GM23338 (cell line): ENCODE data around the gene ATP5PO. TPM values are rescaled to one million over a fixed set of nuclear protein-coding genes. Genes with fewer than 3 reads are reported as not detected.

ENCODE experiments used
- ATAC-seq: fragments of 200-7000 bp; cut with Tn5 transposase; 3 replicates; pipeline ENCODE4 v1.9.1; 2020
- DNase-seq: peaks from one replicate; pipeline ENCODE4 v3.0.0-alpha.2; 2015; ENCODE audit warnings: low spot score
- H2AFZ ChIP-seq: fragments of 200-600 bp; sonication (generic); 2 replicates; pipeline ENCODE4 v1.8.0; 2016; ENCODE audit warnings: antibody characterized with exemption, mild to moderate bottlenecking, moderate library complexity
- H3F3A ChIP-seq: fragments of 200-600 bp; sonication (generic); replicated peaks from 2 replicates; pipeline ENCODE4 v1.8.0; 2017; ENCODE audit warnings: antibody characterized with exemption, mixed run types, low read depth
- H3K27ac ChIP-seq: fragments of 200-600 bp; sonication (generic); 2 replicates; pipeline ENCODE4 v1.6.1; 2016; ENCODE audit warnings: low read depth
- H3K27me3 ChIP-seq: fragments of 200-600 bp; sonication (generic); 2 replicates; pipeline ENCODE4 v1.8.0; 2016; ENCODE audit warnings: mild to moderate bottlenecking, mixed run types, moderate library complexity; ENCODE audit not compliant: insufficient read depth
- H3K36me3 ChIP-seq: fragments of 200-600 bp; sonication (generic); 2 replicates; pipeline ENCODE4 v1.8.0; 2016; ENCODE audit warnings: mild to moderate bottlenecking; ENCODE audit not compliant: insufficient read depth
- H3K4me1 ChIP-seq: fragments of 200-600 bp; sonication (generic); 2 replicates; pipeline ENCODE4 v1.8.0; 2016; ENCODE audit warnings: mild to moderate bottlenecking, moderate library complexity; ENCODE audit not compliant: insufficient read depth
- H3K4me2 ChIP-seq: fragments of 200-600 bp; sonication (generic); 2 replicates; pipeline ENCODE4 v1.7.1; 2017; ENCODE audit warnings: mixed run types
- H3K4me3 ChIP-seq: fragments of 200-600 bp; sonication (generic); 2 replicates; pipeline ENCODE4 v1.6.1; 2016; ENCODE audit warnings: mixed run types
- H3K79me2 ChIP-seq: fragments of 200-600 bp; sonication (generic); replicated peaks from 2 replicates; pipeline ENCODE4 v1.8.0; 2017; ENCODE audit warnings: mild to moderate bottlenecking; ENCODE audit not compliant: insufficient read depth
- H3K9me2 ChIP-seq: fragments of 200-600 bp; sonication (generic); 2 replicates; pipeline ENCODE4 v1.8.0; 2017; ENCODE audit not compliant: insufficient read depth
- H4K20me1 ChIP-seq: fragments of 200-600 bp; sonication (generic); replicated peaks from 2 replicates; pipeline ENCODE4 v1.8.0; 2017; ENCODE audit warnings: mild to moderate bottlenecking; ENCODE audit not compliant: insufficient read depth
- H3K27ac Mint-ChIP-seq: 2 replicates; pipeline ENCODE4 v1.8.0; 2020; ENCODE audit warnings: inconsistent platforms, mild to moderate bottlenecking, moderate library complexity, mixed read lengths
- H3K27me3 Mint-ChIP-seq: 3 replicates; pipeline ENCODE4 v1.8.0; 2022; ENCODE audit warnings: low read depth, mild to moderate bottlenecking, moderate library complexity, mixed read lengths, inconsistent platforms; ENCODE audit not compliant: insufficient read depth, poor library complexity
- H3K36me3 Mint-ChIP-seq: 3 replicates; pipeline ENCODE4 v1.8.0; 2021; ENCODE audit warnings: low read depth, mild to moderate bottlenecking, inconsistent platforms, moderate library complexity, mixed read lengths
- H3K4me1 Mint-ChIP-seq: 3 replicates; pipeline ENCODE4 v1.8.0; 2020; ENCODE audit warnings: mild to moderate bottlenecking, inconsistent platforms, mixed read lengths
- H3K4me3 Mint-ChIP-seq: 3 replicates; pipeline ENCODE4 v1.8.0; 2021; ENCODE audit warnings: moderate library complexity, mild to moderate bottlenecking, inconsistent platforms, mixed read lengths
- H3K9me3 Mint-ChIP-seq: 3 replicates; pipeline ENCODE4 v1.8.0; 2020; ENCODE audit warnings: moderate library complexity, mild to moderate bottlenecking, inconsistent platforms, mixed read lengths
- CREB1 ChIP-seq: fragments of 250-450 bp; sonication (Bioruptor Pico); IDR thresholded peaks from 2 replicates; pipeline ENCODE4 v1.5.0; 2020; ENCODE audit warnings: low read depth, mild to moderate bottlenecking, moderate library complexity
- CTCF ChIP-seq, 2 experiments: fragments of 200-600 bp in 1 of 2; sonication (generic) in 1 of 2; conservative IDR thresholded peaks; 2 replicates each; pipeline versions ENCODE4 v1.5.1 to v1.6.1; 2016 to 2017; ENCODE audit warnings: antibody characterized with exemption in 2 of 2, low read depth in 2 of 2, mild to moderate bottlenecking in 2 of 2, moderate library complexity in 1 of 2
- NANOG ChIP-seq: IDR thresholded peaks from 2 replicates; pipeline ENCODE4 v1.6.1; 2016; ENCODE audit warnings: antibody characterized with exemption, borderline replicate concordance
- ZNF462 ChIP-seq: fragments of 250-450 bp; sonication (Bioruptor Pico); IDR thresholded peaks from 2 replicates; pipeline ENCODE4 v1.5.0; 2020; ENCODE audit warnings: mild to moderate bottlenecking, moderate library complexity
- polyA plus RNA-seq: library from polyadenylated mRNA; unstranded; fragments of >200 nt; fragmentation: Nextera tagmentation; extraction: Ambion mirVana; gene quantifications from 2 replicates; pipeline ENCODE4 v1.2.1, GENCODE V29; 2016
- total RNA-seq: library from RNA; depleted of rRNA; stranded (reverse); fragments of >200 nt; shearing (Covaris generic); gene quantifications from 2 replicates; pipeline ENCODE4 v1.2.3, GENCODE V29; 2014

The ATP5PO gene
- total and polyA plus RNA-seq, 2 experiments from 2014 or later: 244 to 522 TPM

GRCh38 chr21:33901412-33902288 is 14.0 kb downstream of the ATP5PO start:
- no peaks in the 10 kb centered on the region for H3K9me3 Mint-ChIP-seq
- H3K4me1 Mint-ChIP-seq: peaks cover 3% of the 10 kb centered on the region
- Histone ChIP-seq H3K27ac (0 out of 2 replicates have a peak overlapping the region, but pooled peaks have one; percentile 58), H3K4me1 (no peaks in the 10 kb centered on the region), H3K4me2 (no peak overlapping the region), H3F3A (0 out of 2 replicates have a peak, but pooled peaks cover 7% of the 10 kb centered on the region), H3K79me2 (no peaks in the 10 kb centered on the region), H3K27me3 (no peaks in the 10 kb centered on the region), H3K36me3 (peaks cover 34% of the 10 kb centered on the region), H3K9me2 (no peaks in the 10 kb centered on the region), H2AFZ (no peak overlapping the region), H4K20me1 (peaks cover 6% of the 10 kb centered on the region), H3K4me3 (no peak overlapping the region)
- no peak overlapping the region for H3K4me3 Mint-ChIP-seq
- TF ChIP-seq CTCF (conservative IDR thresholded peaks at IDR 0.05; ENCODE audit: low read depth in 2 of 2) (peak; percentile 76 to 94), ZNF462 (peak; percentile 61; the same call in 1 of the 2 replicates), CREB1 (peak; percentile 50; the same call in 1 of the 2 replicates), NANOG (no peak)
- H3K36me3 Mint-ChIP-seq: peaks cover 48% of the 10 kb centered on the region
- peaks cover 5% of the 10 kb centered on the region for H3K27me3 Mint-ChIP-seq
- ATAC-seq (peak; percentile 98), DNase-seq (peak; percentile 86)
- H3K27ac Mint-ChIP-seq: no peak overlapping the region
